K562 (cell line): ENCODE results near the gene PTP4A2. TPM values are rescaled to one million over a fixed set of nuclear protein-coding genes. Genes with fewer than 3 reads are reported as not detected.

Experiments used
- ARHGAP35 ChIP-seq: fragments of 450-650 bp; IDR thresholded peaks from 2 replicates; pipeline ENCODE4 v1.6.1; 2018; ENCODE audit not compliant: partially characterized antibody
- CBFB ChIP-seq: sonication (generic); formaldehyde crosslinking; IDR thresholded peaks from 2 replicates; pipeline ENCODE4 v1.4.0; 2020; ENCODE audit warnings: mild to moderate bottlenecking, missing genetic modification reagents
- CBX3 ChIP-seq, 2 experiments: IDR thresholded peaks; 1 replicate in 1 of 2; 2 replicates in 1 of 2; pipeline ENCODE4 v1.6.1; 2012; ENCODE audit warnings: inconsistent platforms in 2 of 2, low read length in 2 of 2, borderline replicate concordance in 1 of 2, control low read depth in 1 of 2
- COPS2 ChIP-seq: fragments of 450-650 bp; conservative IDR thresholded peaks from 2 replicates; pipeline ENCODE4 v1.6.1; 2016; ENCODE audit warnings: mild to moderate bottlenecking, moderate library complexity
- EWSR1 ChIP-seq: fragments of 450-650 bp; IDR thresholded peaks from 2 replicates; pipeline ENCODE4 v1.6.1; 2018; ENCODE audit warnings: borderline replicate concordance, mild to moderate bottlenecking, low read depth, moderate library complexity; ENCODE audit not compliant: partially characterized antibody
- FOXM1 ChIP-seq, 2 experiments: fragments of 450-650 bp in 1 of 2; sonication (generic) in 1 of 2; formaldehyde crosslinking in 1 of 2; IDR thresholded peaks; 2 replicates each; pipeline versions ENCODE4 v1.6.1 to v1.9.0; 2017 to 2022; ENCODE audit warnings: low read depth in 2 of 2, mild to moderate bottlenecking in 2 of 2, missing genetic modification reagents in 1 of 2, moderate library complexity in 1 of 2
- NCOA6 ChIP-seq: fragments of 450-650 bp; IDR thresholded peaks from 2 replicates; pipeline ENCODE4 v1.6.1; 2017; ENCODE audit warnings: mild to moderate bottlenecking
- RAD51 ChIP-seq: fragments of 450-650 bp; IDR thresholded peaks from 2 replicates; pipeline ENCODE4 v1.7.1; 2016; ENCODE audit warnings: low read depth, mild to moderate bottlenecking, borderline replicate concordance
- RBM14 ChIP-seq: fragments of 200-400 bp; formaldehyde crosslinking; IDR thresholded peaks from 2 replicates; pipeline ENCODE4 v1.6.1; 2018; ENCODE audit warnings: low read depth, mild to moderate bottlenecking, low read length, moderate library complexity, borderline replicate concordance; ENCODE audit not compliant: insufficient read depth
- SNIP1 ChIP-seq: fragments of 450-650 bp; IDR thresholded peaks from 2 replicates; pipeline ENCODE4 v1.7.1; 2017; ENCODE audit warnings: low read depth, mild to moderate bottlenecking
- TCF7 ChIP-seq: sonication (generic); IDR thresholded peaks from 2 replicates; pipeline ENCODE4 v1.6.1; 2016; ENCODE audit warnings: antibody characterized with exemption, borderline replicate concordance
- ZNF143 ChIP-seq: sonication (generic); formaldehyde crosslinking; IDR thresholded peaks from 2 replicates; pipeline ENCODE4 v1.9.0; 2022; ENCODE audit warnings: mild to moderate bottlenecking, missing genetic modification reagents
- ZNF507 ChIP-seq: conservative IDR thresholded peaks from 2 replicates; pipeline ENCODE4 v1.6.1; 2017; ENCODE audit warnings: missing genetic modification characterization, missing compliant biosample characterization
- ZNF584 ChIP-seq: fragments of 200-800 bp; sonication (Bioruptor generic); IDR thresholded peaks from 2 replicates; pipeline ENCODE4 v1.6.1; 2016; ENCODE audit warnings: low read depth, mild to moderate bottlenecking, missing genetic modification characterization, missing compliant biosample characterization
- polyA plus RNA-seq, 8 experiments: library from polyadenylated mRNA; depleted of rRNA in 4 of 8; stranded (reverse) in 5 of 8; unstranded in 3 of 8; fragments of >200 nt; fragmentation: Nextera tagmentation in 2 of 8; fragmentation: Illumina TruSeq in 1 of 8; extraction: Ambion mirVana in 2 of 8; extraction: Trizol in 1 of 8; gene quantifications; 2 replicates each; pipeline versions ENCODE4 v1.2.1 to v1.2.3, GENCODE V29; 2011 to 2014; ENCODE audit warnings: inconsistent platforms in 1 of 8, missing spikeins in 1 of 8
- total RNA-seq, 7 experiments: library from RNA; depleted of rRNA in 6 of 7; stranded (reverse); fragments of >200 nt in 6 of 7; fragmentation: Illumina TruSeq in 2 of 7; extraction: Trizol in 2 of 7; gene quantifications; 2 replicates each; pipeline versions ENCODE4 v1.2.1 to v1.2.3, GENCODE V29; 2011 to 2021; ENCODE audit warnings: low replicate concordance in 1 of 7
- TF ChIP-seq, protein P1 (sequence below): sonication (generic); formaldehyde crosslinking; IDR thresholded peaks from 2 replicates; pipeline ENCODE4 v1.8.0; 2022; ENCODE audit warnings: missing genetic modification reagents, mild to moderate bottlenecking, moderate library complexity, borderline replicate concordance
- TF ChIP-seq, protein P2 (sequence below): conservative IDR thresholded peaks from 2 replicates; pipeline ENCODE4 v1.6.1; 2011; ENCODE audit warnings: low read depth, mild to moderate bottlenecking, low read length; ENCODE audit not compliant: control insufficient read depth
- TF ChIP-seq, protein P3 (sequence below), 2 experiments: fragments of 200-800 bp in 1 of 2; sonication (Bioruptor generic) in 1 of 2; sonication (generic) in 1 of 2; formaldehyde crosslinking in 1 of 2; IDR thresholded peaks in 1 of 2; conservative IDR thresholded peaks in 1 of 2; 2 replicates each; pipeline versions ENCODE4 v1.5.0 to v1.6.1; 2016 to 2020; ENCODE audit warnings: missing compliant biosample characterization in 1 of 2, missing genetic modification characterization in 1 of 2, missing genetic modification reagents in 1 of 2
- TF ChIP-seq, protein P4 (sequence below), 2 experiments: fragments of 450-650 bp; conservative IDR thresholded peaks; 2 replicates each; pipeline ENCODE4 v1.6.1; 2017; ENCODE audit warnings: mild to moderate bottlenecking in 2 of 2, moderate library complexity in 2 of 2

Gene PTP4A2
- total and polyA plus RNA-seq, 9 of the 15 experiments (the other 6 are each of a cell fraction or from before 2014, with no cell fraction given): 197 to 870 (median 480) TPM

DNA sequence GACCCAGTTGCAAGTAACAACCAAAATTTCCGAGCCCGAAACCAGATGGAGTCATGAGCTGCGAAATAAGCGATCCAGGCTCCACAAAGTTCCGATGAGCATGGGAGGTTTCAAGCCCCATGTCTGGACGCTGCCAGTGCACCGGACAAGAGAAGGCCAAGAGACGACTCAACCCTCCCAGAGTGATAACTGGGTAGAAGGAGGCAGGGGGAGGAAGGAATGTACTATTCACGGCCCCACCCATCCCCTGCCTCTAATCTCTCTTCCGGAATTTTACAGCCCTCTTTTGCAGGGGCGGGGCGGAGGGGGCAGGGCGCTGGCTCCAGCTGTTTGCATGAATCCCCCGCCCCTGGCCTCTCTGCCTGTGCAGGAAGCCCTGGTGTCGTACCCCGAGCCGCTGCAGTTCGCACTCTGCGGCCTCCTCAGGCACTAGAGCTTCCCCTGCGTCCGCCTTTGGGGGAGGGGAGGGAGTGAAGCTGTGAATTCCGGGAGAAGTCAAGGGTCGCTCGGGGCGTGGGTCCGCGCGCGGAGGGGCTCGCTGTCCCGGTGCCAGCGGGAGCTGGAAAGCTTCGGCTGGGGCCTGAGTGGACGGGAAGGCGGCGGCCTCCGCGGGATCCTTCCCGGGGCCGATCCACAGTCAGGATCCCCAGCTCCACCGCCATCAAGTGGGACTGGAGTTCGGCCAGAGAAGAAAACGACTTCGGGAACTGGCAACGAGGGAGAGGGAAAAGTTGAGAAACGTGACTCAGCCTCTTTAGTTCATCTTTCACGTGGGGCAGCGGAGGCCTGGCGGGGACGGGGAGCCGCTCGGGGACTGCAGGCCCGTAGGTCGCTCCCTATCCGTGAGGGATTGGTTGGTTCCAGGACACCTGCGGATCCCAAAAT, 6.3 kb upstream of the PTP4A2 start (continued):
- TF ChIP-seq ZNF584 (CRISPR knock-in tag) (peak; percentile 93), RBM14 (0 out of 2 replicates have a peak, but pooled peaks have one; percentile 40), SNIP1 (no peak), CBX3 (IDR thresholded peaks at IDR 0.05; ENCODE audit: borderline replicate concordance in 1 of 2, low read length in 2 of 2) (peak in 1 of 2 experiments; percentile 42; a peak in 1 of 3 replicates), TCF7 (no peak; the same call in none of the 2 replicates), NCOA6 (no peak), ARHGAP35 (no peak), FOXM1 (IDR thresholded peaks at IDR 0.05; ENCODE audit: low read depth) (no peak; the same call in 1 of the 2 replicates), FOXM1 (CRISPR knock-in tag; IDR thresholded peaks at IDR 0.05; ENCODE audit: low read depth) (0 out of 2 replicates have a peak, but pooled peaks have one; percentile 29), RAD51 (no peak; the same call in 1 of the 2 replicates), ZNF507 (tag) (no peak), COPS2 (no peak), ZNF143 (CRISPR knock-in tag) (no peak), CBFB (CRISPR knock-in tag) (peak; percentile 82), EWSR1 (no peak)
- TF ChIP-seq, protein P1, sequence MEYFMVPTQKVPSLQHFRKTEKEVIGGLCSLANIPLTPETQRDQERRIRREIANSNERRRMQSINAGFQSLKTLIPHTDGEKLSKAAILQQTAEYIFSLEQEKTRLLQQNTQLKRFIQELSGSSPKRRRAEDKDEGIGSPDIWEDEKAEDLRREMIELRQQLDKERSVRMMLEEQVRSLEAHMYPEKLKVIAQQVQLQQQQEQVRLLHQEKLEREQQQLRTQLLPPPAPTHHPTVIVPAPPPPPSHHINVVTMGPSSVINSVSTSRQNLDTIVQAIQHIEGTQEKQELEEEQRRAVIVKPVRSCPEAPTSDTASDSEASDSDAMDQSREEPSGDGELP: peak; percentile 100
- TF ChIP-seq, protein P2, sequence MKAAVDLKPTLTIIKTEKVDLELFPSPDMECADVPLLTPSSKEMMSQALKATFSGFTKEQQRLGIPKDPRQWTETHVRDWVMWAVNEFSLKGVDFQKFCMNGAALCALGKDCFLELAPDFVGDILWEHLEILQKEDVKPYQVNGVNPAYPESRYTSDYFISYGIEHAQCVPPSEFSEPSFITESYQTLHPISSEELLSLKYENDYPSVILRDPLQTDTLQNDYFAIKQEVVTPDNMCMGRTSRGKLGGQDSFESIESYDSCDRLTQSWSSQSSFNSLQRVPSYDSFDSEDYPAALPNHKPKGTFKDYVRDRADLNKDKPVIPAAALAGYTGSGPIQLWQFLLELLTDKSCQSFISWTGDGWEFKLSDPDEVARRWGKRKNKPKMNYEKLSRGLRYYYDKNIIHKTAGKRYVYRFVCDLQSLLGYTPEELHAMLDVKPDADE: peak; percentile 86
- TF ChIP-seq, protein P3, sequence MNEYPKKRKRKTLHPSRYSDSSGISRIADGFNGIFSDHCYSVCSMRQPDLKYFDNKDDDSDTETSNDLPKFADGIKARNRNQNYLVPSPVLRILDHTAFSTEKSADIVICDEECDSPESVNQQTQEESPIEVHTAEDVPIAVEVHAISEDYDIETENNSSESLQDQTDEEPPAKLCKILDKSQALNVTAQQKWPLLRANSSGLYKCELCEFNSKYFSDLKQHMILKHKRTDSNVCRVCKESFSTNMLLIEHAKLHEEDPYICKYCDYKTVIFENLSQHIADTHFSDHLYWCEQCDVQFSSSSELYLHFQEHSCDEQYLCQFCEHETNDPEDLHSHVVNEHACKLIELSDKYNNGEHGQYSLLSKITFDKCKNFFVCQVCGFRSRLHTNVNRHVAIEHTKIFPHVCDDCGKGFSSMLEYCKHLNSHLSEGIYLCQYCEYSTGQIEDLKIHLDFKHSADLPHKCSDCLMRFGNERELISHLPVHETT (CRISPR knock-in tag; conservative IDR thresholded peaks at IDR 0.05 in 1 of 2, IDR thresholded peaks at IDR 0.05 in 1 of 2): no peak
- TF ChIP-seq, protein P4, sequence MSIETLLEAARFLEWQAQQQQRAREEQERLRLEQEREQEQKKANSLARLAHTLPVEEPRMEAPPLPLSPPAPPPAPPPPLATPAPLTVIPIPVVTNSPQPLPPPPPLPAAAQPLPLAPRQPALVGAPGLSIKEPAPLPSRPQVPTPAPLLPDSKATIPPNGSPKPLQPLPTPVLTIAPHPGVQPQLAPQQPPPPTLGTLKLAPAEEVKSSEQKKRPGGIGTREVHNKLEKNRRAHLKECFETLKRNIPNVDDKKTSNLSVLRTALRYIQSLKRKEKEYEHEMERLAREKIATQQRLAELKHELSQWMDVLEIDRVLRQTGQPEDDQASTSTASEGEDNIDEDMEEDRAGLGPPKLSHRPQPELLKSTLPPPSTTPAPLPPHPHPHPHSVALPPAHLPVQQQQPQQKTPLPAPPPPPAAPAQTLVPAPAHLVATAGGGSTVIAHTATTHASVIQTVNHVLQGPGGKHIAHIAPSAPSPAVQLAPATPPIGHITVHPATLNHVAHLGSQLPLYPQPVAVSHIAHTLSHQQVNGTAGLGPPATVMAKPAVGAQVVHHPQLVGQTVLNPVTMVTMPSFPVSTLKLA (conservative IDR thresholded peaks at IDR 0.05): peak; percentile 66 to 89
